HL-60 (cell line): ENCODE results near the gene CIB4.

Experiments
- CTCF ChIP-seq: IDR thresholded peaks from one replicate; pipeline ENCODE4 v1.5.1; 2011; ENCODE audit warnings: low read length, control low read depth, inconsistent platforms; ENCODE audit not compliant: insufficient read depth
- GABPA ChIP-seq: IDR thresholded peaks from 2 replicates; pipeline ENCODE4 v1.6.1; 2012; ENCODE audit warnings: low read depth
- POLR2AphosphoS5 ChIP-seq: IDR thresholded peaks from 2 replicates; pipeline ENCODE4 v1.6.1; 2012; ENCODE audit warnings: low read depth
- SPI1 ChIP-seq: IDR thresholded peaks from 2 replicates; pipeline ENCODE4 v1.6.1; 2012; ENCODE audit warnings: low read depth, mild to moderate bottlenecking, borderline replicate concordance
- TF ChIP-seq, protein P1 (sequence below): IDR thresholded peaks from 2 replicates; pipeline ENCODE4 v1.6.1; 2012; ENCODE audit warnings: low read depth; ENCODE audit not compliant: insufficient replicate concordance

GRCh38 chr2:26576565-26577441 lies 64.4 kb downstream of the CIB4 start:
- TF ChIP-seq CTCF, result no peak
- TF ChIP-seq POLR2AphosphoS5, result no peak
- TF ChIP-seq, protein P1, sequence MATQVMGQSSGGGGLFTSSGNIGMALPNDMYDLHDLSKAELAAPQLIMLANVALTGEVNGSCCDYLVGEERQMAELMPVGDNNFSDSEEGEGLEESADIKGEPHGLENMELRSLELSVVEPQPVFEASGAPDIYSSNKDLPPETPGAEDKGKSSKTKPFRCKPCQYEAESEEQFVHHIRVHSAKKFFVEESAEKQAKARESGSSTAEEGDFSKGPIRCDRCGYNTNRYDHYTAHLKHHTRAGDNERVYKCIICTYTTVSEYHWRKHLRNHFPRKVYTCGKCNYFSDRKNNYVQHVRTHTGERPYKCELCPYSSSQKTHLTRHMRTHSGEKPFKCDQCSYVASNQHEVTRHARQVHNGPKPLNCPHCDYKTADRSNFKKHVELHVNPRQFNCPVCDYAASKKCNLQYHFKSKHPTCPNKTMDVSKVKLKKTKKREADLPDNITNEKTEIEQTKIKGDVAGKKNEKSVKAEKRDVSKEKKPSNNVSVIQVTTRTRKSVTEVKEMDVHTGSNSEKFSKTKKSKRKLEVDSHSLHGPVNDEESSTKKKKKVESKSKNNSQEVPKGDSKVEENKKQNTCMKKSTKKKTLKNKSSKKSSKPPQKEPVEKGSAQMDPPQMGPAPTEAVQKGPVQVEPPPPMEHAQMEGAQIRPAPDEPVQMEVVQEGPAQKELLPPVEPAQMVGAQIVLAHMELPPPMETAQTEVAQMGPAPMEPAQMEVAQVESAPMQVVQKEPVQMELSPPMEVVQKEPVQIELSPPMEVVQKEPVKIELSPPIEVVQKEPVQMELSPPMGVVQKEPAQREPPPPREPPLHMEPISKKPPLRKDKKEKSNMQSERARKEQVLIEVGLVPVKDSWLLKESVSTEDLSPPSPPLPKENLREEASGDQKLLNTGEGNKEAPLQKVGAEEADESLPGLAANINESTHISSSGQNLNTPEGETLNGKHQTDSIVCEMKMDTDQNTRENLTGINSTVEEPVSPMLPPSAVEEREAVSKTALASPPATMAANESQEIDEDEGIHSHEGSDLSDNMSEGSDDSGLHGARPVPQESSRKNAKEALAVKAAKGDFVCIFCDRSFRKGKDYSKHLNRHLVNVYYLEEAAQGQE, result no peak
- TF ChIP-seq GABPA, result no peak
- TF ChIP-seq SPI1, result no peak
